HK-2 (cell line): ENCODE measurements around the gene MAGEA6.
"Not testable (repeated sequence)": the region's sequence is repeated elsewhere in the genome, so short reads cannot be mapped to it uniquely, and the experiment has no call there.

Source experiments
- DNase-seq: peaks from one replicate; pipeline ENCODE4 v3.0.0-alpha.2; 2018; ENCODE audit not compliant: unreplicated experiment

Gene MAGEA6

GRCh38 chrX:152734143-152734858 lies 35.2 kb downstream of the MAGEA6 start:
- not testable (repeated sequence) for DNase-seq

- DNase-seq = no peak
Observed at GRCh38 chrX:152733261-152733975, 36.1 kb downstream of the MAGEA6 start, which contains the start of the genes CSAG1 and MAGEA12. Gene CSAG1, minus strand, starts transcription at chrX:152733721. Its CDS starts 1,261 bp downstream, at chrX:152732460. Gene MAGEA12, plus strand, starts transcription at chrX:152733757. Its CDS starts 2,405 bp downstream, at chrX:152736162.

- no peak for DNase-seq
Observed at GRCh38 chrX:152725409-152725808, 44.1 kb downstream of the MAGEA6 start.
